Progenitor cell of endocrine pancreas (in vitro differentiated cells): Measurements from ENCODE around the gene SP4. TPM values are rescaled to one million over a fixed set of nuclear protein-coding genes. Genes with fewer than 3 reads are reported as not detected.

Experiments used
- DNase-seq: peaks from one replicate; pipeline ENCODE4 v3.0.0; 2021; ENCODE audit warnings: low spot score; ENCODE audit not compliant: unreplicated experiment
- H3K27ac Mint-ChIP-seq: 2 replicates; pipeline ENCODE4 v1.8.0; 2021; ENCODE audit warnings: mild to moderate bottlenecking, moderate library complexity, mixed read lengths
- H3K27me3 Mint-ChIP-seq: 2 replicates; pipeline ENCODE4 v1.8.0; 2021; ENCODE audit warnings: mixed read lengths
- H3K36me3 Mint-ChIP-seq: 2 replicates; pipeline ENCODE4 v1.8.0; 2022; ENCODE audit warnings: mixed read lengths; ENCODE audit not compliant: insufficient read depth
- H3K4me1 Mint-ChIP-seq: 2 replicates; pipeline ENCODE4 v1.8.0; 2021; ENCODE audit warnings: low read depth, mixed read lengths
- H3K4me3 Mint-ChIP-seq: 2 replicates; pipeline ENCODE4 v1.8.0; 2021; ENCODE audit warnings: low read depth, mild to moderate bottlenecking, moderate library complexity, mixed read lengths
- H3K9me3 Mint-ChIP-seq: 2 replicates; pipeline ENCODE4 v1.8.0; 2021; ENCODE audit warnings: low read depth, mixed read lengths
- total RNA-seq: library from RNA; stranded (reverse); gene quantifications from 2 replicates; pipeline ENCODE4 v1.2.1, GENCODE V29; 2021
- TF ChIP-seq, protein P1 (sequence below): fragments of 200-600 bp; sonication (generic); IDR thresholded peaks from one replicate; pipeline ENCODE4 v1.5.0; 2021; ENCODE audit warnings: antibody characterized with exemption, mild to moderate bottlenecking; ENCODE audit not compliant: unreplicated experiment

Gene SP4
- total RNA-seq, 1 donor from 2014 or later, result 19.8 TPM

DNA sequence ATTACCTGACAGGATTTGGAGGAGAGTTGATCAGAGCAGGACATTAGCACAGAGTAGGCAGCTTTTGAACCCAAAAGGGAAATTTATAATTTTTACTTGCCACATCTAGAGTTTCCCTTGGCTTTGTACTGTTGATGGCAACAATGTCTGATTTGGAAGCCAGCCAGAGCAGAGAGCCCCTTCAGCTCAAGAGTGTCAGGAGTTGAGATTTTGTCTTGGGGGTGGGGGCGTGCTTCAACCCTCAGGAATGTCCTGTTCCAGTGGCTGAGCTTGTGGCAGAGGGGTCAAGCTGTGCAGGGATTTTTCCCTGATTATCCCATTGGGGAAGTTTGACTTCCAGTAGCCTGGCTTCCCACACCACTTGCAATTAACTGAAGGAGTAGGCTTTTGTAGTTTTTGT lies 27.0 kb downstream of the SP4 start:
- H3K27me3 Mint-ChIP-seq, result no peaks in the 10 kb centered on the region
- DNase-seq, result no peak
- H3K4me3 Mint-ChIP-seq, result no peak overlapping the region
- no peak overlapping the region for H3K27ac Mint-ChIP-seq
- peaks cover 72% of the 10 kb centered on the region for H3K36me3 Mint-ChIP-seq
- H3K9me3 Mint-ChIP-seq, result peaks cover 53% of the 10 kb centered on the region
- no peaks in the 10 kb centered on the region for H3K4me1 Mint-ChIP-seq
- TF ChIP-seq, protein P1, sequence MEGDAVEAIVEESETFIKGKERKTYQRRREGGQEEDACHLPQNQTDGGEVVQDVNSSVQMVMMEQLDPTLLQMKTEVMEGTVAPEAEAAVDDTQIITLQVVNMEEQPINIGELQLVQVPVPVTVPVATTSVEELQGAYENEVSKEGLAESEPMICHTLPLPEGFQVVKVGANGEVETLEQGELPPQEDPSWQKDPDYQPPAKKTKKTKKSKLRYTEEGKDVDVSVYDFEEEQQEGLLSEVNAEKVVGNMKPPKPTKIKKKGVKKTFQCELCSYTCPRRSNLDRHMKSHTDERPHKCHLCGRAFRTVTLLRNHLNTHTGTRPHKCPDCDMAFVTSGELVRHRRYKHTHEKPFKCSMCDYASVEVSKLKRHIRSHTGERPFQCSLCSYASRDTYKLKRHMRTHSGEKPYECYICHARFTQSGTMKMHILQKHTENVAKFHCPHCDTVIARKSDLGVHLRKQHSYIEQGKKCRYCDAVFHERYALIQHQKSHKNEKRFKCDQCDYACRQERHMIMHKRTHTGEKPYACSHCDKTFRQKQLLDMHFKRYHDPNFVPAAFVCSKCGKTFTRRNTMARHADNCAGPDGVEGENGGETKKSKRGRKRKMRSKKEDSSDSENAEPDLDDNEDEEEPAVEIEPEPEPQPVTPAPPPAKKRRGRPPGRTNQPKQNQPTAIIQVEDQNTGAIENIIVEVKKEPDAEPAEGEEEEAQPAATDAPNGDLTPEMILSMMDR, result no peak

DNA sequence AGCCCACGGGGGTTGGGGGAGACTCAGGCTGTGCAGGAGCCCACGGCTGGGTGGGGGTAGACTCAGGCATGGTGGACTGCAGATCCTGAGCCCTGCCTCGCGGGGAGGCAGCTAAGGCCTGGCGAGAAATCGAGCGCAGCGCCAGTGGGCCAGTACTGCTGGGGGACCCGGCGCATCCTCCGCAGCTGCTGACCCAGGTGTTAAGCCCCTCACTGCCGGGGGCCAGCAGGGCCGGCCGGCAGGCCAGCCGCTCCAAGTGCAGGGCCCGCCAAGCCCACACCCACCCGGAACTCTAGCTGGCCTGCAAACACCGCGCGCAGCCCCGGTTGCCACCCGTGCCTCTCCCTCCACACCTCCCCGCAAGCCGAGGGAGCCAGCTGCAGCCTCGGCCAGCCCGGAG lies 33.4 kb downstream of the SP4 start:
- peaks cover 11% of the 10 kb centered on the region for H3K4me1 Mint-ChIP-seq
- no peak overlapping the region for H3K27ac Mint-ChIP-seq
- H3K27me3 Mint-ChIP-seq, result no peaks in the 10 kb centered on the region
- H3K4me3 Mint-ChIP-seq, result no peak overlapping the region
- H3K36me3 Mint-ChIP-seq, result peaks cover 33% of the 10 kb centered on the region
- TF ChIP-seq, protein P1, result no peak
- H3K9me3 Mint-ChIP-seq, result peaks cover 10% of the 10 kb centered on the region
- no peak for DNase-seq

DNA sequence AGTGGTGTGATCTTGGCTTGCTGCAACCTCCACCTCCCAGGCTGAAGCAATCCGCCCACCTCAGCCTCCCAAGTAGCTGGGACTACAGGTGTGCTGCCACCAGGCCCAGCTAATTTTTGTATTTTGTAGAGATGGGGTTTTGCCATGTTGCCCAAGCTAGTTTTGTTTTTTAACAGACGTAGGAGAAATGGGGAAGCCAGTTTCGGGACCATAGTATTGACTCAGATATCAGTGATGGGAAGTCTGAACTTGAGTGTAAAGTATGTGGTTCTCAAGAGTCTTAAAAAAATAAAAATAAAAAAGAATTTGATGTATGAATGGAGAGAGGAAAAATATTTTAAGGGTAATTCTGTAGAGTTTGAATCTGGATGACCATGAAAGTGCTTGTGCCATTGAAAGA lies 34.2 kb downstream of the SP4 start:
- peaks cover 11% of the 10 kb centered on the region for H3K4me1 Mint-ChIP-seq
- peaks cover 28% of the 10 kb centered on the region for H3K36me3 Mint-ChIP-seq
- H3K27me3 Mint-ChIP-seq, result no peaks in the 10 kb centered on the region
- no peak overlapping the region for H3K27ac Mint-ChIP-seq
- peaks cover 4% of the 10 kb centered on the region for H3K9me3 Mint-ChIP-seq
- TF ChIP-seq, protein P1, result no peak
- no peak overlapping the region for H3K4me3 Mint-ChIP-seq
- no peak for DNase-seq

DNA sequence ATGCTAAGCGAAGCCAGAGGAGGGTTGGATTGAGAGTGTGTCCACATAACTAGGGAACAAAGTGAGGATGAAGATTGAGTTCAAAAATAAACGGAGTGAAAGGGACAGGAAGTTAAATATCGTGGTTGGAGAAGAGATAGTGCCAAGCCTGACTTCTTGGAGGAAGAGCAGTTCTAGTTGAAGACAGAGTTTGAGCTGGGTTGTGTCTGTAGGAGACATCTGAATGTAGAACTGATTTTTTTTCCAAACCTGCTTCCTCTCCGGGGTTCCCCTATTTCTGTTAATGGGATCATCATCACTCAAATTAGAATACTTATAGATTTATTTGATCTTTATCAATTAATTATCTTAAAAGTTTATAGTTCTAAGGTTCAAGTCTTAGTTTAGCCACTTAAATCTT lies 35.6 kb downstream of the SP4 start:
- H3K27me3 Mint-ChIP-seq, result no peaks in the 10 kb centered on the region
- H3K27ac Mint-ChIP-seq, result no peak overlapping the region
- TF ChIP-seq, protein P1, result no peak
- peaks cover 11% of the 10 kb centered on the region for H3K4me1 Mint-ChIP-seq
- no peak for DNase-seq
- peaks cover 4% of the 10 kb centered on the region for H3K9me3 Mint-ChIP-seq
- peaks cover 24% of the 10 kb centered on the region for H3K36me3 Mint-ChIP-seq
- no peak overlapping the region for H3K4me3 Mint-ChIP-seq

DNA sequence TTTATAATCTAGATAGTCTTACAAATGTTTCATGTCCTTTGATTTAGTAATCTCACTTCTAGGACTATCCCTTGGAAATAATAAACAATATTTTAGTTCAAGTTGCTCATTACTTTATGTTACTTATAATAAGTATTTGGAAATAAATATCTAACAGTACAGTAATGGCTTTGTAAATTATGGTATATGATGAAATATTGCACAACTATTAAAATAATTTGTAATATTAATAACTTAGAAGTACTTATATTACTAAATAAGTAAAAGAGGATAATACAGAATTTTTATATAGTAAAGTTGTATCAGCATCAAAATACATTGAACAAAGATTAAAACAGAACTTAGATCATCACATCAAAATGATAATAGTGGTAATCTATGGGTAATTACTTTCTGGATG lies 41.1 kb downstream of the SP4 start:
- H3K4me3 Mint-ChIP-seq, result no peak overlapping the region
- no peaks in the 10 kb centered on the region for H3K27me3 Mint-ChIP-seq
- H3K36me3 Mint-ChIP-seq, result peaks cover 3% of the 10 kb centered on the region
- H3K4me1 Mint-ChIP-seq, result no peaks in the 10 kb centered on the region
- TF ChIP-seq, protein P1, result no peak
- DNase-seq, result no peak
- H3K9me3 Mint-ChIP-seq, result no peaks in the 10 kb centered on the region
- no peak overlapping the region for H3K27ac Mint-ChIP-seq
